ENCODE measurements around the gene IL1RN.

IL1RN gene

GRCh38 chr2:113182471-113183260 lies 55.3 kb downstream of the IL1RN start:
- Histone ChIP-seq H3K4me1 (ENCODE audit: control insufficient read depth, insufficient read depth, low read length) (peaks cover 4% of the 10 kb centered on the region), H3K27ac (ENCODE audit: insufficient read depth, low read depth, low read length, poor library complexity, severe bottlenecking) (no peak overlapping the region), H3K4me3 (ENCODE audit: insufficient read depth, low read depth, low read length) (no peak overlapping the region), H3K36me3 (ENCODE audit: control insufficient read depth, insufficient read depth, low read length) (no peaks in the 10 kb centered on the region), H3K9me3 (ENCODE audit: control insufficient read depth, low read length) (no peaks in the 10 kb centered on the region), H3K27me3 (ENCODE audit: control insufficient read depth, insufficient read depth, low read length, poor library complexity, severe bottlenecking) (no peaks in the 10 kb centered on the region)
- 93 to 95% methylated on average over 15 of the region's 15 CpGs for WGBS, 2 experiments

GRCh38 chr2:113183264-113183663 lies 55.9 kb downstream of the IL1RN start:
- Histone ChIP-seq H3K27me3 (ENCODE audit: control insufficient read depth, insufficient read depth, low read length, poor library complexity, severe bottlenecking) (no peaks in the 10 kb centered on the region), H3K4me3 (ENCODE audit: insufficient read depth, low read depth, low read length) (no peak overlapping the region), H3K4me1 (ENCODE audit: control insufficient read depth, insufficient read depth, low read length) (peaks cover 4% of the 10 kb centered on the region), H3K36me3 (ENCODE audit: control insufficient read depth, insufficient read depth, low read length) (no peaks in the 10 kb centered on the region), H3K9me3 (ENCODE audit: control insufficient read depth, low read length) (no peaks in the 10 kb centered on the region), H3K27ac (ENCODE audit: insufficient read depth, low read depth, low read length, poor library complexity, severe bottlenecking) (no peak overlapping the region)
- WGBS, 2 experiments, result 92% methylated on average over 8 of the region's 8 CpGs

Data from ectodermal cell (in vitro differentiated cells).